Activated CD4-positive, alpha-beta T cell treated with anti-CD3 and anti-CD28 coated beads for 24 hours (primary cell): ENCODE measurements around the gene MRPL40.

Source experiments
- DNase-seq, 2 donors: peaks; one replicate each; pipeline ENCODE4 v3.0.0-alpha.2; 2020; ENCODE audit warnings: low read depth in 2 of 2

MRPL40 gene

DNA sequence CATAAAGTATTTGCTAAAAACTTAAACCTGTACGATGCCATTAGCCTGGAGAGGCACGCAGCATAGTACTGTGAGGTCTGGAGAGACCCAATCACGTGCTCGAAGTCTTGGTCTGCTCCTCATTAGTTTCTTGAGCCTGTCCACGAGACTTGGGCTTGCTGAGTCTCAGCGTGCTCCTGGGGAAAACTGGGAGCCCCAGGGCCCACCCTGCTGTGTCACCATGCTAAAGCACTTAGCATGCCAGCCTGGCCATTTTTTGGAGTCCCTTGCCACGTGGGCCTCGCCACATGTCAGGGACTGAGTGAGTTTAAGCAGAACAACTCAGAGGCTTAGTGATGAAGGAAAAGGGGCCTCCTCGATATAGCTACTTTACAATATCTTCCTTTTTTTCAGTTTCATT is 50.0 kb downstream of the MRPL40 start:
- no peak for DNase-seq

DNA sequence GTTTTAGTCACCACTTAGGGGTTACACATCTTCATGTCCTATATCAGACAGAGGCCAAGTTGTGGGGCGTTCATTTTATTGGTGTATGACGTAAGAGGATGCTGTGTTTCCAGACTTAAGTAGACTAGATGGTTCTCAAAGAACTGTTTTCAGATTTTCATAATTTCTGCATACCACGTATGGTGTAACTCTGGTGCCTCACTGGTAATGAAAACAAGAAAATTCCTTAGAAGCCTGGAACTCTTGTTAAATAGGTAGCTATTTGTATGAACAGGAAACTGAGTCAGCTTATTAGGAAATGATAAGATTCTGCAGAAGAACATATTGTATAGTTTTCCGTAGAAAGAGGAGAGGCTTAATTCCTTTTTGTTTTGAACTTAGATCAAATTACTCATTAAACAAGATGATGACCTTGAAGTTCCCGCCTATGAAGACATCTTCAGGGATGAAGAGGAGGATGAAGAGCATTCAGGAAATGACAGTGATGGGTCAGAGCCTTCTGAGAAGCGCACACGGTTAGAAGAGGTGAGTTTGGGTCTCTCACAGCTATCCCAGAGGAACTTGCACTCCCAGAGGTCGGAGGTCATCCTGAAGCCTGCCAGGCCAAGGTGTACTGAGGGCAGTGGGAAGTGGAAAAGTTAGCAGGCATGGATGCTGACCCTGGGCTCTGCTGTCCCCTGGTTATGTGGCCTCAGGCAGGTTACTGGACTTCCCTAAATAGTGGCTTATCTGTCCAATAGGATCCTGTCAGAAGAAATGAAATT is 51.3 kb downstream of the MRPL40 start:
- no peak for DNase-seq
